GM08714 (cell line): ENCODE measurements around the gene CDH11.

ENCODE experiments used
- H3K4me3 ChIP-seq: fragments of 200-500 bp; sonication (Bioruptor generic); 2 replicates; pipeline ENCODE4 v1.5.1; 2014; ENCODE audit warnings: mild to moderate bottlenecking, low read length, inconsistent platforms
- ZNF274 ChIP-seq: IDR thresholded peaks from 2 replicates; pipeline ENCODE4 v1.6.1; 2012; ENCODE audit warnings: mild to moderate bottlenecking, low read depth, low read length

CDH11 gene

GRCh38 chr16:65121870-65122723, at the start of gene CDH11:
Gene CDH11, minus strand, starts transcription at chr16:65122063. Its CDS starts 117,194 bp downstream, at chr16:65004869.
- no peak within 1 kb of the TSS; the same call in 1 of the 2 replicates for H3K4me3 ChIP-seq
- TF ChIP-seq ZNF274 = no peak

- H3K4me3 ChIP-seq = no peak overlapping the region
- TF ChIP-seq ZNF274 = no peak
These were observed 32.5 kb upstream of the CDH11 start for GRCh38 chr16:65154321-65154720.

GRCh38 chr16:65153365-65154105, 31.7 kb upstream of the CDH11 start:
- TF ChIP-seq ZNF274 = no peak
- H3K4me3 ChIP-seq = no peak overlapping the region

GRCh38 chr16:65148804-65149203, 26.9 kb upstream of the CDH11 start:
- TF ChIP-seq ZNF274 = no peak
- H3K4me3 ChIP-seq = no peak overlapping the region

GRCh38 chr16:65142276-65142675, 20.4 kb upstream of the CDH11 start:
- H3K4me3 ChIP-seq = no peak overlapping the region
- no peak for TF ChIP-seq ZNF274

GRCh38 chr16:65136681-65137080, 14.8 kb upstream of the CDH11 start:
- H3K4me3 ChIP-seq = no peak overlapping the region
- no peak for TF ChIP-seq ZNF274

GRCh38 chr16:65126845-65127624, 5.2 kb upstream of the CDH11 start:
- no peak overlapping the region for H3K4me3 ChIP-seq
- no peak for TF ChIP-seq ZNF274

GRCh38 chr16:65125871-65126270, 4.0 kb upstream of the CDH11 start:
- no peak for TF ChIP-seq ZNF274
- H3K4me3 ChIP-seq = no peak overlapping the region

- no peak overlapping the region for H3K4me3 ChIP-seq
These were observed 3.5 kb upstream of the CDH11 start for GRCh38 chr16:65125322-65125721.

GRCh38 chr16:65124596-65124995, 2.7 kb upstream of the CDH11 start:
- no peak overlapping the region for H3K4me3 ChIP-seq
- no peak for TF ChIP-seq ZNF274

More at GRCh38 chr16:65125322-65125721, 3.5 kb upstream of the CDH11 start:
- TF ChIP-seq ZNF274 = no peak

GRCh38 chr16:65124212-65124548, 2.3 kb upstream of the CDH11 start:
- TF ChIP-seq ZNF274 = no peak
- no peak overlapping the region for H3K4me3 ChIP-seq

GRCh38 chr16:65123396-65124211, 1.7 kb upstream of the CDH11 start:
- H3K4me3 ChIP-seq = no peak overlapping the region
- no peak for TF ChIP-seq ZNF274

- no peak for TF ChIP-seq ZNF274
- H3K4me3 ChIP-seq = no peak overlapping the region
These were observed 997 bp upstream of the CDH11 start for GRCh38 chr16:65122724-65123395.
